ENCODE results near the gene SGCG.

SGCG gene

DNA sequence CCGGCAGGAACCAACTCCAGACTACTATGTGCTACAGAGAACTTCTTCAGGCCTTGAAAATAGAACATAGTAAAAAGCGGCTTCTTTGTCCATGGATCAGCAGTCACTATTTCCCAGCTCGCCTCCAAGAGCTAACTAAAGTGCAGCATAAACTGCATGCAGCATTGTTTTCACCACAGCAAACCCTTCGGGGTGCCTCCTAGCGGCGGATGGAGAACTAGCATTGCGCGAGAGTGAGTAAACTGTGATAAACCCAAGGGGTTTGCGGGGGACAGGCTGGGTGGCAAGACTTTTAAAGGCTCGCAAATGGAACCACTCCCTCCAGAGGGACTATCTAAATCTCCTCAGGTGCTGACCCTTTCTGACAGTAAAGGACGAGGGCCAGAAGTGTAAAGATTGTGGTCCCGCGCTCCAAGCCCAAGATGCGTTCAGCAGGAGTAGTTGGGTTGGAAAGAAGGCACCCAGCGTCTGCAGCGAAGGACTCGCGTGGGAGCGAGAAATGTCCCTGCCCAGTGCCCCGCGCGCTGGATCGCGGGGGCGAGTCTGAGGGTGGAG is 21.5 kb upstream of the SGCG start:
- no peaks in the 10 kb centered on the region for H4K20me1 ChIP-seq (ENCODE audit: control insufficient read depth, insufficient read depth, low read depth, low read length)
- peaks cover 4% of the 10 kb centered on the region; the same call in 1 of the 2 replicates for H3K9me3 ChIP-seq (ENCODE audit: control insufficient read depth, insufficient read depth, low read length)
- no peaks in the 10 kb centered on the region for H3K79me2 ChIP-seq (ENCODE audit: control insufficient read depth, low read length)
- no peak overlapping the region for H3K4me3 ChIP-seq (ENCODE audit: low read length)
- H3K36me3 ChIP-seq (ENCODE audit: control insufficient read depth, low read length): no peaks in the 10 kb centered on the region
- no peak overlapping the region for H3K27ac ChIP-seq (ENCODE audit: low read depth, low read length)
- H3K27me3 ChIP-seq (ENCODE audit: control insufficient read depth, low read length): no peaks in the 10 kb centered on the region
- no peaks in the 10 kb centered on the region for H3F3A ChIP-seq (ENCODE audit: control insufficient read depth, insufficient read depth)
- H3K4me2 ChIP-seq (ENCODE audit: low read length): no peak overlapping the region
- H3K9me2 ChIP-seq (replicated peaks; ENCODE audit: control insufficient read depth, low read length): no peaks in the 10 kb centered on the region
- H3K4me1 ChIP-seq (ENCODE audit: control insufficient read depth, low read length): no peaks in the 10 kb centered on the region
- no peak for TF ChIP-seq EZH2phosphoT487 (IDR thresholded peaks at IDR 0.05; ENCODE audit: borderline replicate concordance, low read length)
- TF ChIP-seq, protein P1, sequence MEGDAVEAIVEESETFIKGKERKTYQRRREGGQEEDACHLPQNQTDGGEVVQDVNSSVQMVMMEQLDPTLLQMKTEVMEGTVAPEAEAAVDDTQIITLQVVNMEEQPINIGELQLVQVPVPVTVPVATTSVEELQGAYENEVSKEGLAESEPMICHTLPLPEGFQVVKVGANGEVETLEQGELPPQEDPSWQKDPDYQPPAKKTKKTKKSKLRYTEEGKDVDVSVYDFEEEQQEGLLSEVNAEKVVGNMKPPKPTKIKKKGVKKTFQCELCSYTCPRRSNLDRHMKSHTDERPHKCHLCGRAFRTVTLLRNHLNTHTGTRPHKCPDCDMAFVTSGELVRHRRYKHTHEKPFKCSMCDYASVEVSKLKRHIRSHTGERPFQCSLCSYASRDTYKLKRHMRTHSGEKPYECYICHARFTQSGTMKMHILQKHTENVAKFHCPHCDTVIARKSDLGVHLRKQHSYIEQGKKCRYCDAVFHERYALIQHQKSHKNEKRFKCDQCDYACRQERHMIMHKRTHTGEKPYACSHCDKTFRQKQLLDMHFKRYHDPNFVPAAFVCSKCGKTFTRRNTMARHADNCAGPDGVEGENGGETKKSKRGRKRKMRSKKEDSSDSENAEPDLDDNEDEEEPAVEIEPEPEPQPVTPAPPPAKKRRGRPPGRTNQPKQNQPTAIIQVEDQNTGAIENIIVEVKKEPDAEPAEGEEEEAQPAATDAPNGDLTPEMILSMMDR (IDR thresholded peaks at IDR 0.05; ENCODE audit: low read depth, low read length, poor library complexity, severe bottlenecking): peak; percentile 28

DNA sequence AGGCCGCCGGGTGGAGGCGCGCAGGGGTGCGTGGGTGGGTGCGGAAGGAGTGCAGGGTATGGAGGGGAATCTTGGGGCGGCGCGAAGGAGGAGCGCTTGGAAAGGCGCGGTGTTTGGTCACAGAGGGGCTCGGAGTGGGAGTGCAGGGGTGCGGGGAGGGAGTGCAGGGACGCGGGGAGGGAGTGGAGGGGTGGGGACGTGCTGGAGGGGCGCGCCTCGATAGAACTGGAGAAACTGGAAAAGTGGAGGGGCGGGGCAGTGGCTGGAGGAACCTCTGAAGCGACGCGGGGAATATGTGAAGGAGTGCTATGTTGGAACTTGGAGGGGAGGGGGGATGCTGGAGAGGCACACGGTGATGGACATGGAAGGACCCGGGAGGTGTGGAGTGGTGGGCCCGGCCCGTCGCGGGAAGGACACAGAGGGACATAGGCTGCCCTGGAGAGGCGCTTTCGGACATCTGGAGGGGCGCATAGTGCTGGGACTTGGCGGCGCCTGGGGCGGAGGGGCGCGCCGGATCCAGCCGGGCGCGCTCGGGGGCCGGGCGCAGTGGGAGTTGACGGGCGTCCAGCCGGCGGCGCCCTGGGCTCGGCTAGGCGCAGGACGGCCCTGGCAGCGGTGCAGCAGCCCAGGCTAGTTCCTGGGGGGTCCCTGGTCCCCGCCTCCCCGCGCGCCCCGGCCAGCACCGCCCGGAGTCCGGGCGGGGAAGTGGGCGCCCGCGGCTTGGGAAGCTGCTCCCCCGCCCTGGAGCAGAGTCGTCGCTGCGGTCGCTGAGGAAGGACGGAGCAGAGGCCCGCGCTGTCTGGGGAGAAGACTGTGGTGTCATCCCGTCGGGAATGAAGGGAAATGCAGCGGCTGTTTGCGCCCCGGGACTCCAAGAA is 20.8 kb upstream of the SGCG start:
- no peak overlapping the region for H3K4me2 ChIP-seq (ENCODE audit: low read length)
- no peaks in the 10 kb centered on the region for H3K79me2 ChIP-seq (ENCODE audit: control insufficient read depth, low read length)
- no peaks in the 10 kb centered on the region for H3K36me3 ChIP-seq (ENCODE audit: control insufficient read depth, low read length)
- no peaks in the 10 kb centered on the region for H3K27me3 ChIP-seq (ENCODE audit: control insufficient read depth, low read length)
- no peak for TF ChIP-seq EZH2phosphoT487 (IDR thresholded peaks at IDR 0.05; ENCODE audit: borderline replicate concordance, low read length)
- TF ChIP-seq, protein P1 (IDR thresholded peaks at IDR 0.05; ENCODE audit: low read depth, low read length, poor library complexity, severe bottlenecking): no peak
- no peaks in the 10 kb centered on the region for H4K20me1 ChIP-seq (ENCODE audit: control insufficient read depth, insufficient read depth, low read depth, low read length)
- H3K9me3 ChIP-seq (ENCODE audit: control insufficient read depth, insufficient read depth, low read length): peaks cover under 1% of the 10 kb centered on the region; the same call in 1 of the 2 replicates
- no peaks in the 10 kb centered on the region for H3K9me2 ChIP-seq (replicated peaks; ENCODE audit: control insufficient read depth, low read length)
- H3F3A ChIP-seq (ENCODE audit: control insufficient read depth, insufficient read depth): no peaks in the 10 kb centered on the region
- no peaks in the 10 kb centered on the region for H3K4me1 ChIP-seq (ENCODE audit: control insufficient read depth, low read length)
- H3K27ac ChIP-seq (ENCODE audit: low read depth, low read length): no peak overlapping the region
- H3K4me3 ChIP-seq (ENCODE audit: low read length): no peak overlapping the region

DNA sequence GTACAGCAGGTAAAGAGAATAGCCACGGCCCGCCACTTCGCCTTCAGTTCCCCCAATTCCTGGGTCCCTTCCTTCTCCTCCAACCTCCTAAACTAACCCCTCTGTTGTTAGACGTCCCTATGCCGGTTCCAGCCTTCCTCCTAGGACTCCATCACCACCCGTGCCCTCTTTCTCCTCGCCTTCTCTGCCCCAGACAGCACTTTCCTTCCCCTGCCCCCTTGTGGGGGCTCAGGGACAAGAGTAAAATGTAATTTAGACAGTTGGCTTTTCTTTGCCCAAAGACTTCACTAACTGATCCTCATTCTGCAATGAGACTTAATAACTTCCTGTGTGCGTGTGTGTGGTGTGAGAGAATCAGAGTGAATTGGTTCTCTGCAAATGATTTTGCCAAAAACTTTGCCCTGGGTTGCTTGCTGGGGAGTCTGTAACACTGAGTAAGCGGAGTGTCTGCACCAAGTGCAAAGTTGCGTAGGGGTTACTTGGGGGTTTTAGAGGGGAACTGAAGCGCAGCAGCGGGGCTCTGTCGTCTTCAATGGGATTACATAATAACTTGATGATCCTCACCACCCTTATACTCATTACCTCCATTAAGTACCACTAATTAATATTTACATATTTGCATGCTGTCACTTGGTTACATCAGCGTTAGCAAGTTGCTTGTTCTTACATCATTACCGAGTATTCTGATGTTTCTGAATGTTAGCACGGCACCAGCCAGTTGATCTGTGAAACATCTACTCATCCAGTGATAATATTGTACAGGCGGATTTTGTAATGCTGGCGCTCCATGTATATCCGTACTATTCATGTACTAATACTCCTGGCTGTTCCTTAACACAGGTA is 19.9 kb upstream of the SGCG start:
- H3K9me2 ChIP-seq (replicated peaks; ENCODE audit: control insufficient read depth, low read length): no peaks in the 10 kb centered on the region
- no peaks in the 10 kb centered on the region for H3K79me2 ChIP-seq (ENCODE audit: control insufficient read depth, low read length)
- H3K4me3 ChIP-seq (ENCODE audit: low read length): no peak overlapping the region
- no peaks in the 10 kb centered on the region for H3K36me3 ChIP-seq (ENCODE audit: control insufficient read depth, low read length)
- TF ChIP-seq, protein P1 (IDR thresholded peaks at IDR 0.05; ENCODE audit: low read depth, low read length, poor library complexity, severe bottlenecking): no peak
- TF ChIP-seq EZH2phosphoT487 (IDR thresholded peaks at IDR 0.05; ENCODE audit: borderline replicate concordance, low read length): no peak
- no peaks in the 10 kb centered on the region for H4K20me1 ChIP-seq (ENCODE audit: control insufficient read depth, insufficient read depth, low read depth, low read length)
- H3K4me1 ChIP-seq (ENCODE audit: control insufficient read depth, low read length): no peaks in the 10 kb centered on the region
- no peak overlapping the region for H3K4me2 ChIP-seq (ENCODE audit: low read length)
- H3K9me3 ChIP-seq (ENCODE audit: control insufficient read depth, insufficient read depth, low read length): no peaks in the 10 kb centered on the region; the same call in 1 of the 2 replicates
- H3K27ac ChIP-seq (ENCODE audit: low read depth, low read length): no peak overlapping the region
- no peaks in the 10 kb centered on the region for H3F3A ChIP-seq (ENCODE audit: control insufficient read depth, insufficient read depth)
- H3K27me3 ChIP-seq (ENCODE audit: control insufficient read depth, low read length): no peaks in the 10 kb centered on the region

Data from DOHH2 (cell line).